ENCODE data around the gene CAB39.
A peak's percentile ranks its signal among the peaks of the same experiment; 100 is the strongest.

Gene CAB39

GRCh38 chr2:230824406-230824978, 111.8 kb downstream of the CAB39 start:
- peak; percentile 80 for DNase-seq (ENCODE audit: low read depth)
- H3K4me3 ChIP-seq (ENCODE audit: low read length): peak overlapping the region; percentile 60
- TF ChIP-seq CTCF (conservative IDR thresholded peaks at IDR 0.05; ENCODE audit: low read length): peak; percentile 78

- no peak overlapping the region for H3K4me3 ChIP-seq (ENCODE audit: low read length)
- TF ChIP-seq CTCF (conservative IDR thresholded peaks at IDR 0.05; ENCODE audit: low read length): no peak
- DNase-seq (ENCODE audit: low read depth): no peak
These were observed 112.7 kb downstream of the CAB39 start for GRCh38 chr2:230825354-230825753.

GRCh38 chr2:230827774-230828271, 115.2 kb downstream of the CAB39 start:
- no peak for TF ChIP-seq CTCF (conservative IDR thresholded peaks at IDR 0.05; ENCODE audit: low read length)
- no peak for DNase-seq (ENCODE audit: low read depth)
- no peak overlapping the region for H3K4me3 ChIP-seq (ENCODE audit: low read length)

- TF ChIP-seq CTCF (conservative IDR thresholded peaks at IDR 0.05; ENCODE audit: low read length): no peak
- DNase-seq (ENCODE audit: low read depth): no peak
- no peak overlapping the region for H3K4me3 ChIP-seq (ENCODE audit: low read length)
These were observed 115.8 kb downstream of the CAB39 start for GRCh38 chr2:230828272-230828961.

GRCh38 chr2:230829293-230829692, 116.7 kb downstream of the CAB39 start:
- H3K4me3 ChIP-seq (ENCODE audit: low read length): no peak overlapping the region
- no peak for DNase-seq (ENCODE audit: low read depth)
- TF ChIP-seq CTCF (conservative IDR thresholded peaks at IDR 0.05; ENCODE audit: low read length): no peak

GRCh38 chr2:230829959-230830358, 117.3 kb downstream of the CAB39 start:
- no peak for DNase-seq (ENCODE audit: low read depth)
- H3K4me3 ChIP-seq (ENCODE audit: low read length): no peak overlapping the region
- no peak for TF ChIP-seq CTCF (conservative IDR thresholded peaks at IDR 0.05; ENCODE audit: low read length)

- TF ChIP-seq CTCF (conservative IDR thresholded peaks at IDR 0.05; ENCODE audit: low read length): no peak
- DNase-seq (ENCODE audit: low read depth): no peak
- no peak overlapping the region for H3K4me3 ChIP-seq (ENCODE audit: low read length)
These were observed 117.8 kb downstream of the CAB39 start for GRCh38 chr2:230830428-230830827.
